ENCODE results near the gene ATP1A3. TPM values are rescaled to one million over a fixed set of nuclear protein-coding genes. Genes with fewer than 3 reads are reported as not detected.

ATP1A3 gene
- total RNA-seq, 1 experiment from 2014 or later, result 34.2 TPM

DNA sequence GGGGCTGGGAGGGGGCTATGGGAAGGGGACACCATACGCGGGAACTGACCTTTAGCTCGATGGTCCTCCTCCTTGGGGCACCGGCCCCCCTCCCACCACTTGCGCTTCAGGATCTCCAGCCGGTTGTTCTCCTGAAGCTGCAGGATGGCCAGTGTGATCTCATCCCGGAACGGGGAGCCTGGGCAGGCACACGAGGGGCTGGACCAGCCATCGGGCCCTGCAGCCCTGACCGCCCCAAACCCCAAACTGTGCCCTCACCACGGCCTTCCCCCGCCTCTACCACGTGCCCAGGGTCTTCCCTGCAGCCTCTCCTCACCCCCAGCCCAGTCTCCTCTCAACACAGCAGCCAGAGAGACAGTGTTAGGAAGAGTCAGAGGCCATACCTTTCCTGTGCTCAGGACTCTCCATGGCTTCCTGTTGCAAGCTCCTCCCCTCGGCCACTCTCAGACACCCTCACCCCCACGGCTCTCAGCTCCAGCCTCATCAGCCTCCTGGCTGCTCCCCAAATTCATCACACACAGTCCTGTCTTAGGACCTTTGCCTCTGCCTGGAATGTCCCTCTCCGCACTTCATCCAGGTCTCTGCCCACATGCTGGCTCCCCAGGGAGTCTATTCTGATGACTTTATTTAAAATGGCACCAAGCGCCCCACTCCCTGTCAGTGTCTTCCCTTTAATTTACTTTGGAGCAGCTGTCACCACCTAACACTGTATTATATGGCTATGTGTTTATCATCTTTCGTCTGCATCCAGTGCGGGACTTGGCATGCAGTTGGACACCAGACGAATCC is 9.7 kb upstream of the ATP1A3 start:
- TF ChIP-seq, protein P1, sequence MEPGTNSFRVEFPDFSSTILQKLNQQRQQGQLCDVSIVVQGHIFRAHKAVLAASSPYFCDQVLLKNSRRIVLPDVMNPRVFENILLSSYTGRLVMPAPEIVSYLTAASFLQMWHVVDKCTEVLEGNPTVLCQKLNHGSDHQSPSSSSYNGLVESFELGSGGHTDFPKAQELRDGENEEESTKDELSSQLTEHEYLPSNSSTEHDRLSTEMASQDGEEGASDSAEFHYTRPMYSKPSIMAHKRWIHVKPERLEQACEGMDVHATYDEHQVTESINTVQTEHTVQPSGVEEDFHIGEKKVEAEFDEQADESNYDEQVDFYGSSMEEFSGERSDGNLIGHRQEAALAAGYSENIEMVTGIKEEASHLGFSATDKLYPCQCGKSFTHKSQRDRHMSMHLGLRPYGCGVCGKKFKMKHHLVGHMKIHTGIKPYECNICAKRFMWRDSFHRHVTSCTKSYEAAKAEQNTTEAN (CRISPR knock-in tag; IDR thresholded peaks at IDR 0.05), result no peak
- no peak for TF ChIP-seq RORB (CRISPR knock-in tag; IDR thresholded peaks at IDR 0.05)
- no peak for TF ChIP-seq FOXK1 (CRISPR knock-in tag; IDR thresholded peaks at IDR 0.05)
- no peak for TF ChIP-seq FOXJ3 (CRISPR knock-in tag; IDR thresholded peaks at IDR 0.05; ENCODE audit: borderline replicate concordance)
- TF ChIP-seq, protein P2, sequence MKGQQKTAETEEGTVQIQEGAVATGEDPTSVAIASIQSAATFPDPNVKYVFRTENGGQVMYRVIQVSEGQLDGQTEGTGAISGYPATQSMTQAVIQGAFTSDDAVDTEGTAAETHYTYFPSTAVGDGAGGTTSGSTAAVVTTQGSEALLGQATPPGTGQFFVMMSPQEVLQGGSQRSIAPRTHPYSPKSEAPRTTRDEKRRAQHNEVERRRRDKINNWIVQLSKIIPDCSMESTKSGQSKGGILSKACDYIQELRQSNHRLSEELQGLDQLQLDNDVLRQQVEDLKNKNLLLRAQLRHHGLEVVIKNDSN (CRISPR knock-in tag; IDR thresholded peaks at IDR 0.05), result no peak
- TF ChIP-seq ELF4 (CRISPR knock-in tag; IDR thresholded peaks at IDR 0.05; ENCODE audit: low read depth), result no peak
- no peak for TF ChIP-seq SMAD3 (CRISPR knock-in tag; IDR thresholded peaks at IDR 0.05; ENCODE audit: borderline replicate concordance)
- ATAC-seq, result no peak
- Mint-ChIP-seq H3K9me3 (no peaks in the 10 kb centered on the region), H3K27ac (no peak overlapping the region; the same call in 1 of the 2 replicates), H3K4me3 (no peak overlapping the region), H3K27me3 (ENCODE audit: low read depth) (peaks cover 26% of the 10 kb centered on the region), H3K4me1 (peaks cover 14% of the 10 kb centered on the region), H3K36me3 (peaks cover 35% of the 10 kb centered on the region)
- no peak for DNase-seq (ENCODE audit: low spot score)
- POLR2A ChIA-PET, result no interaction called here
- CTCF ChIA-PET, result interaction anchor here (1.6 to 1.9 kb wide), 2 partner anchors 25 to 31 kb away, joined by 6 to 8 read pairs; no protein-coding TSS in a partner anchor

DNA sequence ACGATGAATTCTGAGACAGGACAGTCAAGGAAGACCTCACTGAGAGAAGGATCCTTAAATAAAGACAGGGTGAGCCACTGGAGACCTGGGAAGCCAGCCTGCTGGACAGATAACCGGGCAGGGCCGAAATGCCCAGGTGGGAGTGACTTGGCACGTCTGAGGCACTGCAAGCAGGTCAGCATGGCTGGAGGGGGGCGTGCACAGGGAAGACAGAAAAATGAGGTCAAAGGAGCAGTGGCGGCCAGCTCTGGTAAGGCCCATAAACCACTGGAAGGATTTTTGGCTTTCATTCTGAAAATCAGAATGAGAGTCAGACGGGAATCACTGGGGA is 5.8 kb upstream of the ATP1A3 start:
- H3K27me3 Mint-ChIP-seq (ENCODE audit: low read depth), result peaks cover 61% of the 10 kb centered on the region
- TF ChIP-seq ETV6 (CRISPR knock-in tag; IDR thresholded peaks at IDR 0.05), result no peak
- ATAC-seq (no peak), DNase-seq (ENCODE audit: low spot score) (no peak)
- H3K27ac Mint-ChIP-seq, result no peak overlapping the region
- H3K36me3 Mint-ChIP-seq, result peaks cover 19% of the 10 kb centered on the region
- peak overlapping the region; percentile 54 for H3K4me3 Mint-ChIP-seq
- H3K4me1 Mint-ChIP-seq, result peaks cover 29% of the 10 kb centered on the region
- ChIA-PET POLR2A (interaction anchor here (0.6 kb wide), 1 partner anchor 188 kb away, joined by 5 read pairs; no protein-coding TSS in a partner anchor), CTCF (interaction anchor here (1.1 to 5.3 kb wide), 6 partner anchors 12 to 1574 kb away, joined by 3 to 50 read pairs (median 14); no protein-coding TSS in a partner anchor)
- H3K9me3 Mint-ChIP-seq, result no peaks in the 10 kb centered on the region

DNA sequence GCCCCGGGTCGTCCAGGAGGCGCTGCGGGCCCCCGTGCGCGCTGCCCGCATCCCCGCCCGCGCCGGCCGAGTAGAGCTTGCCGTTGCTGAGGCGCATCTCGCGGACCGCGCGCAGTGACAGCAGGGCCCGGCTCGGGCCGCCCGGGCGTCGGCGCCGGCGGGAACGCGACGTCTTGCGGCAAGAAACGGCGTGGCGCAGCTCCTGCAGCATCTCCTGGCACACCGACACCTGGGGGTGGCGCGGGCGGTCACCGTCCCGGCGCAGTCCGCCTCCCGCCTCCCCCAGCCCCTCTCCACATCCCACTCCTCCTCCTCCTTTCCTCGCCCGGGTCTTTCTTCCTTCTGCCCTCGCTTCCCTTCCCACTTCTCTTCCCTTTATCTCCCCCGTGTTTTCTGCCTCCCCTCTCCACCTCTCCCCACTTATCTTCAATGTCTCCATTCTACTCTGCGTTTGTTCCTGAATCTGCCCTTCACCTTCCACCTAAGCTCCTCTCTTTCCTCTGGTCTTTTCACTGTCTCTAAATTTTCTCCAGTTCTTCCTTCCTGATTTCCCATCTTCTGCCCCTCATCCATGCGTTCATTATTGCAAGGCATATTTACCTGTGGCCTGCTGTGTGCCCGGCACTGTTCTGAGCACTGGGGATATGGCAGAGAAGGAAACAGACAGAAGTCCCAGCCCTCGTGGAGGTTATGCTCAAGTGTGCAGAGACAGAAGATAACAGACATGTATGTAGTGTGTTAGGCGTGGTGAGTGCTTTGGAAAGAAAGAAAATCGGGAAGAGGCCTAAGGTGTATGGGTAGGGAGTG is 5.2 kb upstream of the ATP1A3 start:
- Mint-ChIP-seq H3K27ac (no peak overlapping the region), H3K27me3 (ENCODE audit: low read depth) (peaks cover 66% of the 10 kb centered on the region), H3K4me3 (peak overlapping the region; percentile 54), H3K9me3 (no peaks in the 10 kb centered on the region), H3K36me3 (peaks cover 19% of the 10 kb centered on the region), H3K4me1 (peaks cover 27% of the 10 kb centered on the region)
- DNase-seq (ENCODE audit: low spot score) (peak; percentile 67), ATAC-seq (peak; percentile 8)
- POLR2A ChIA-PET, result interaction anchor here (0.6 to 1.1 kb wide), 2 partner anchors 11 to 188 kb away, joined by 4 to 5 read pairs; no protein-coding TSS in a partner anchor
- CTCF ChIA-PET, result interaction anchor here (0.6 to 5.3 kb wide), 14 partner anchors 13 to 1573 kb away, joined by 3 to 50 read pairs (median 4); partner anchors contain the start of gene RPS19
- TF ChIP-seq SOX15 (CRISPR knock-in tag; IDR thresholded peaks at IDR 0.05) (no peak), SMAD3 (CRISPR knock-in tag; IDR thresholded peaks at IDR 0.05; ENCODE audit: borderline replicate concordance) (no peak), FOXP1 (CRISPR knock-in tag; IDR thresholded peaks at IDR 0.05; ENCODE audit: borderline replicate concordance) (no peak), NFYB (CRISPR knock-in tag; conservative IDR thresholded peaks at IDR 0.05; ENCODE audit: low read depth) (no peak), NFE2L1 (CRISPR knock-in tag; IDR thresholded peaks at IDR 0.05) (no peak), ZNF416 (CRISPR knock-in tag; IDR thresholded peaks at IDR 0.05) (peak; percentile 67; the same call in 1 of the 2 replicates), EMX1 (CRISPR knock-in tag; IDR thresholded peaks at IDR 0.05) (0 out of 2 replicates have a peak, but pooled peaks have one; percentile 67)
- TF ChIP-seq, protein P2 (CRISPR knock-in tag; IDR thresholded peaks at IDR 0.05), result no peak
- TF ChIP-seq, protein P3, sequence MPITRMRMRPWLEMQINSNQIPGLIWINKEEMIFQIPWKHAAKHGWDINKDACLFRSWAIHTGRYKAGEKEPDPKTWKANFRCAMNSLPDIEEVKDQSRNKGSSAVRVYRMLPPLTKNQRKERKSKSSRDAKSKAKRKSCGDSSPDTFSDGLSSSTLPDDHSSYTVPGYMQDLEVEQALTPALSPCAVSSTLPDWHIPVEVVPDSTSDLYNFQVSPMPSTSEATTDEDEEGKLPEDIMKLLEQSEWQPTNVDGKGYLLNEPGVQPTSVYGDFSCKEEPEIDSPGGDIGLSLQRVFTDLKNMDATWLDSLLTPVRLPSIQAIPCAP (CRISPR knock-in tag; IDR thresholded peaks at IDR 0.05), result 0 out of 2 replicates have a peak, but pooled peaks have one; percentile 42
- TF ChIP-seq, protein P4, sequence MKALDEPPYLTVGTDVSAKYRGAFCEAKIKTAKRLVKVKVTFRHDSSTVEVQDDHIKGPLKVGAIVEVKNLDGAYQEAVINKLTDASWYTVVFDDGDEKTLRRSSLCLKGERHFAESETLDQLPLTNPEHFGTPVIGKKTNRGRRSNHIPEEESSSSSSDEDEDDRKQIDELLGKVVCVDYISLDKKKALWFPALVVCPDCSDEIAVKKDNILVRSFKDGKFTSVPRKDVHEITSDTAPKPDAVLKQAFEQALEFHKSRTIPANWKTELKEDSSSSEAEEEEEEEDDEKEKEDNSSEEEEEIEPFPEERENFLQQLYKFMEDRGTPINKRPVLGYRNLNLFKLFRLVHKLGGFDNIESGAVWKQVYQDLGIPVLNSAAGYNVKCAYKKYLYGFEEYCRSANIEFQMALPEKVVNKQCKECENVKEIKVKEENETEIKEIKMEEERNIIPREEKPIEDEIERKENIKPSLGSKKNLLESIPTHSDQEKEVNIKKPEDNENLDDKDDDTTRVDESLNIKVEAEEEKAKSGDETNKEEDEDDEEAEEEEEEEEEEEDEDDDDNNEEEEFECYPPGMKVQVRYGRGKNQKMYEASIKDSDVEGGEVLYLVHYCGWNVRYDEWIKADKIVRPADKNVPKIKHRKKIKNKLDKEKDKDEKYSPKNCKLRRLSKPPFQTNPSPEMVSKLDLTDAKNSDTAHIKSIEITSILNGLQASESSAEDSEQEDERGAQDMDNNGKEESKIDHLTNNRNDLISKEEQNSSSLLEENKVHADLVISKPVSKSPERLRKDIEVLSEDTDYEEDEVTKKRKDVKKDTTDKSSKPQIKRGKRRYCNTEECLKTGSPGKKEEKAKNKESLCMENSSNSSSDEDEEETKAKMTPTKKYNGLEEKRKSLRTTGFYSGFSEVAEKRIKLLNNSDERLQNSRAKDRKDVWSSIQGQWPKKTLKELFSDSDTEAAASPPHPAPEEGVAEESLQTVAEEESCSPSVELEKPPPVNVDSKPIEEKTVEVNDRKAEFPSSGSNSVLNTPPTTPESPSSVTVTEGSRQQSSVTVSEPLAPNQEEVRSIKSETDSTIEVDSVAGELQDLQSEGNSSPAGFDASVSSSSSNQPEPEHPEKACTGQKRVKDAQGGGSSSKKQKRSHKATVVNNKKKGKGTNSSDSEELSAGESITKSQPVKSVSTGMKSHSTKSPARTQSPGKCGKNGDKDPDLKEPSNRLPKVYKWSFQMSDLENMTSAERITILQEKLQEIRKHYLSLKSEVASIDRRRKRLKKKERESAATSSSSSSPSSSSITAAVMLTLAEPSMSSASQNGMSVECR (CRISPR knock-in tag; IDR thresholded peaks at IDR 0.05; ENCODE audit: borderline replicate concordance), result no peak
- TF ChIP-seq, protein P5, sequence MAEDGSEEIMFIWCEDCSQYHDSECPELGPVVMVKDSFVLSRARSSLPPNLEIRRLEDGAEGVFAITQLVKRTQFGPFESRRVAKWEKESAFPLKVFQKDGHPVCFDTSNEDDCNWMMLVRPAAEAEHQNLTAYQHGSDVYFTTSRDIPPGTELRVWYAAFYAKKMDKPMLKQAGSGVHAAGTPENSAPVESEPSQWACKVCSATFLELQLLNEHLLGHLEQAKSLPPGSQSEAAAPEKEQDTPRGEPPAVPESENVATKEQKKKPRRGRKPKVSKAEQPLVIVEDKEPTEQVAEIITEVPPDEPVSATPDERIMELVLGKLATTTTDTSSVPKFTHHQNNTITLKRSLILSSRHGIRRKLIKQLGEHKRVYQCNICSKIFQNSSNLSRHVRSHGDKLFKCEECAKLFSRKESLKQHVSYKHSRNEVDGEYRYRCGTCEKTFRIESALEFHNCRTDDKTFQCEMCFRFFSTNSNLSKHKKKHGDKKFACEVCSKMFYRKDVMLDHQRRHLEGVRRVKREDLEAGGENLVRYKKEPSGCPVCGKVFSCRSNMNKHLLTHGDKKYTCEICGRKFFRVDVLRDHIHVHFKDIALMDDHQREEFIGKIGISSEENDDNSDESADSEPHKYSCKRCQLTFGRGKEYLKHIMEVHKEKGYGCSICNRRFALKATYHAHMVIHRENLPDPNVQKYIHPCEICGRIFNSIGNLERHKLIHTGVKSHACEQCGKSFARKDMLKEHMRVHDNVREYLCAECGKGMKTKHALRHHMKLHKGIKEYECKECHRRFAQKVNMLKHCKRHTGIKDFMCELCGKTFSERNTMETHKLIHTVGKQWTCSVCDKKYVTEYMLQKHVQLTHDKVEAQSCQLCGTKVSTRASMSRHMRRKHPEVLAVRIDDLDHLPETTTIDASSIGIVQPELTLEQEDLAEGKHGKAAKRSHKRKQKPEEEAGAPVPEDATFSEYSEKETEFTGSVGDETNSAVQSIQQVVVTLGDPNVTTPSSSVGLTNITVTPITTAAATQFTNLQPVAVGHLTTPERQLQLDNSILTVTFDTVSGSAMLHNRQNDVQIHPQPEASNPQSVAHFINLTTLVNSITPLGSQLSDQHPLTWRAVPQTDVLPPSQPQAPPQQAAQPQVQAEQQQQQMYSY (CRISPR knock-in tag; IDR thresholded peaks at IDR 0.05), result peak; percentile 84

Data from WTC11 (cell line).